GM19397 (cell line): Measurements from ENCODE around the gene UBAC1.

Experiments
- ATAC-seq: cut with Tn5 transposase; IDR thresholded peaks from one replicate; pipeline ENCODE4 v1.9.1; 2021; ENCODE audit warnings: mild to moderate bottlenecking, moderate library complexity; ENCODE audit not compliant: unreplicated experiment

UBAC1 gene

GRCh38 chr9:135993765-135994500 is 32.8 kb upstream of the UBAC1 start:
- no peak for ATAC-seq

GRCh38 chr9:135993409-135993742 is 32.2 kb upstream of the UBAC1 start:
- ATAC-seq = no peak

GRCh38 chr9:135992486-135993408 is 31.6 kb upstream of the UBAC1 start:
- no peak for ATAC-seq

GRCh38 chr9:135991771-135992170 is 30.6 kb upstream of the UBAC1 start:
- no peak for ATAC-seq

- no peak for ATAC-seq
These were observed 29.6 kb upstream of the UBAC1 start for GRCh38 chr9:135990468-135991429.

GRCh38 chr9:135989722-135990467 is 28.7 kb upstream of the UBAC1 start:
- ATAC-seq = no peak

GRCh38 chr9:135989157-135989556 is 28.0 kb upstream of the UBAC1 start:
- no peak for ATAC-seq

- no peak for ATAC-seq
These were observed 27.3 kb upstream of the UBAC1 start for GRCh38 chr9:135988493-135988892.

GRCh38 chr9:135987838-135988404 is 26.7 kb upstream of the UBAC1 start:
- ATAC-seq = no peak

GRCh38 chr9:135986605-135987004 is 25.4 kb upstream of the UBAC1 start:
- ATAC-seq = no peak

GRCh38 chr9:135985889-135986288 is 24.7 kb upstream of the UBAC1 start:
- ATAC-seq = no peak

GRCh38 chr9:135985459-135985774 is 24.2 kb upstream of the UBAC1 start:
- no peak for ATAC-seq

GRCh38 chr9:135984072-135984710 is 23.0 kb upstream of the UBAC1 start:
- no peak for ATAC-seq

GRCh38 chr9:135983208-135984071 is 22.3 kb upstream of the UBAC1 start:
- ATAC-seq = no peak

- no peak for ATAC-seq
These were observed 21.5 kb upstream of the UBAC1 start for GRCh38 chr9:135982499-135983207.

- ATAC-seq = no peak
These were observed 19.9 kb upstream of the UBAC1 start for GRCh38 chr9:135980926-135981630.

- no peak for ATAC-seq
These were observed 18.5 kb upstream of the UBAC1 start for GRCh38 chr9:135979547-135980166.
